ENCODE measurements around the gene TUT1.
A peak's percentile ranks its signal among the peaks of the same experiment; 100 is the strongest.
"Not testable (repeated sequence)": the region's sequence is repeated elsewhere in the genome, so short reads cannot be mapped to it uniquely, and the experiment has no call there.

TUT1 gene

DNA sequence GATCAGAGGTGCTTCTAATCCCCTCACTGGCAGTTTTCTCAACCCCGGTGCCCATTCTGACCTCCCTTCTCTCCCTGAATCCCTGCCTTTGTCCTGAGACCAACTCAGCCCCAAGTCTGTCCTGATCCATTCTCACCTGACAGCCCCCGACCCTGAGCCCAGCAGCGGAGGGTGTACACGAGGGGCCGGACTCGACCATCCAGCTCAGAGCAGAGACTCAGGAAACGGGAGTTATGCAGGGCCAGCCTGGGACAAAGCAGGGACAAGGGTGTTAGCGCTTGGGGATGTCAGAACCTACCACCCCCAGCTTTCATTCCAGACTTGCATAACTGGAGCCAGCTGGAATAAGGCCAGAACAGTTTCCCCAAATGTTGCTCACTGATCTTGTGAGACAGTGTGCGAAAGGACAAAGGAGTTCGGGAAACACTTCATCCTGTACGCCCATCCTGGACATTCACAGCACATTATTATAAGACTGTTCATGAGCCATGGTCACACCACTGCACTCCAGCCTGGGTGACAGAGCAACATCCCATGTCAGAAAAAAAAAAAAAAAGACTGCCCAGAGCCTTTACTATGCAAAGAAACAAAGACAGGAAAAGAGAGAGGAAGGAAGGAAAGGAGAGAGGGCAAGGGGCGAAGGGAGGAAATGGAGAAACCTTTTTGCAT, 14.1 kb downstream of the TUT1 start:
- no peak for DNase-seq

DNA sequence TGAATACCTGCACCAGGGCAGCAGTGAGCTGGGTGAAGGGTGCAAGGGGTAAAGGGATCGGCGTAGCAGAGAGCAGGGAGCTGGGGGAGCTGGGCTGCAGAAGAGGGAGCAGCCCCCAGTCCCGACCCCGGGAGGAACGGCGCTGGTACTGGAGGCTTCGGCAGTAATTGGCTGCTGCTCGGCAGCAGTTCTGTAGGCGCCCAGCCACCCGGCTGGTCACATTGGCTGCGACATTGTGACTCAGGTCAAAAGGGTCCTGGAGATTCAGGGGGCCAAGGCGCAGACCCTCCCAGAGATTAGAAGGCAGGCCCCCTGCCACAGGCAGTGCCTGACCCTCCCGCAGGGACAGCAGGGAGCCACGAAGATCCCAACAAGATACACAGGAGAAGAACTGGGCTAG, 15.5 kb downstream of the TUT1 start:
- no peak for DNase-seq

DNA sequence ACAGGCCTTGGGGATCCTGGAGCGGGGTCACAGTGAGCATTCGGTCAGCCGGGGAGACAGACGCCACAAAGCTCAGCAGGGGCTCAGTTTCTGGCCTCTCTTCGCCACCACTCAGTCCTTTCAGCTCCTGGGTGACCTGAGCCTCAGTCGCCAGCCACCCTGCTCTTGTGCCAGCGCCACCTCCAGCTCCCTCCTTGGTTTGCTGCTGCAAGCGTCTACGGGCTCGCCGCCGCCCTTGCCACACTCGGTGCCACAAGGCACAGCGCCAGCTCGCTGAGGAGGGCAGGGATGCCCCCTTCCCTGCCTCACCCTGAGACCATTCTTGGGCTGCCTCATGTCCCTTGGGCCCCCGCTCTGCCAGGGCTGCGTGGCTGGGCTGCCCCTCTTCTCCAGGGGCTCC, 16.2 kb downstream of the TUT1 start:
- no peak for DNase-seq

DNA sequence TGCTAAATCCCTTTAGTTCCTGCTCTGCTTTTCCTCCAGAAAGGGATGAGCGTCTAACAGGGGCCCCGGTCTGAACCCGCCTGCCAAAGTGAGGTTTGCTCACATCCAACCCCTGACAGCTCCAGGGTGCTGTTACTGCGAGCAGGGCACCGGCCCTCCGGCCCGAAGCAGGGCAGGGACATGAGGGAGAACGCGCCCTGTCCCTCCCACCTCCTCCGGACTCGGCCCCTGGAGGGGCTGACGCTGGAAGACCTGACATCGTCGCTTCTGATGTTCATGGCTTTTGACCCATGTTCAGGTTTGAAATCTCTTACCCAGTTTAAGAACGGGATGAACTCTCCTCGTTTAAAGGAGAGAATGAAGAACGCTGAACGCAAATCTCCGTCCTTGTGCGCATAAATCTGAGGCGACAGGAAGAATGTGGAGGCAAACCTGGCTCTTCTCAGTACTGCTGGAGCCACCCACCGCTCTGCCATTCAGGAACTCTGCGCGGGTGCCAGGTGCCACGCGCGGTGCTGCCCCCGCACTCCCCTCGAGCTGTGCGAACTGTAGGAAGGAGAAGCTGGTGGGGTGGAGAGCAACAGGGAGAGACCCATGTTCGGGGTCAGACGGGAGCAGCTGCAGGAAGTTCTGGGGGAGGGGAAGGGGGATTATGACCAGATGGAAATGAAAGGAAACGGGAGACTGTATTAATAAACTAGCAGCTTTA, 16.8 kb downstream of the TUT1 start:
- DNase-seq: no peak

DNA sequence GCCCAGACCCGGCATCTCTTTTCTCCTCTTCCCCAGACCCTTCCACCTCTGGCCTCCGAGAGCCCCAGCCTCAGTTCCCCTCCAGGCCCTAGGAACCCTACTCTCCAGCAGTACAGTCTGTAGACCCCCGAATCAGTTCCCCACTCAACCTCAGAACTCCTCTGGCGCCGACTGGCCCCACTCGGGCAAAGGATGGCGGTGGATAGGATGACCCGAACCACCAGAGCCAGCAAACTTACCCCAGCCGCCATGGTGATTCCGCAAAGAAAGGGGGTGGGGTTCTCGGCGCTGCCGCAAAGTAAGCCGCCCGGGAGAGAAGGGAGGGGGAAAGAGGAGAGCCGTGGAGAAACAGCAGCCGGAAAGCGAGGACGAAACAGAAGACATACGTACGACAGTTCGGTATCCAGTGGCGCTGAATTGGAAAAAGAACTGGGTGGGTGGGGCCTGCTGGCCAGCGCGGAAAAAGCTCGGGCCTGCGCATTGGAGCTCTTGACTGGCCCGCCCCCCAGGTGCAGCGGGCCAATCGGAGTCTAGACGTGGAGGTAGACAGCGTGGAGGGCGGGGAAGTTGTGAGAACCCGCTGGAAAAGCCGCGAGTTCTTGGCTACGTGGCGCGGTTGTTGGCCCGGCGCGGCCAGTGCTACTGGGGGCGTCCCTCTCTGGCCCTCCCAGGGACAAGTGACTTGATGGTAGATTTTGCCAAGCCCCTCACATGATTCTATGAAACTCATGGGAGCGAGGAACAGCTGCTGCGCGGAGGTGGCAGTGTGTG, 17.5 kb downstream of the TUT1 start, which contains the start of gene EEF1G:
TSS of gene EEF1G (minus strand) at position 300 of the 771 bp plus-strand sequence. CDS start at position 251, 49 bp downstream.
- peak; percentile 93 for DNase-seq

DNA sequence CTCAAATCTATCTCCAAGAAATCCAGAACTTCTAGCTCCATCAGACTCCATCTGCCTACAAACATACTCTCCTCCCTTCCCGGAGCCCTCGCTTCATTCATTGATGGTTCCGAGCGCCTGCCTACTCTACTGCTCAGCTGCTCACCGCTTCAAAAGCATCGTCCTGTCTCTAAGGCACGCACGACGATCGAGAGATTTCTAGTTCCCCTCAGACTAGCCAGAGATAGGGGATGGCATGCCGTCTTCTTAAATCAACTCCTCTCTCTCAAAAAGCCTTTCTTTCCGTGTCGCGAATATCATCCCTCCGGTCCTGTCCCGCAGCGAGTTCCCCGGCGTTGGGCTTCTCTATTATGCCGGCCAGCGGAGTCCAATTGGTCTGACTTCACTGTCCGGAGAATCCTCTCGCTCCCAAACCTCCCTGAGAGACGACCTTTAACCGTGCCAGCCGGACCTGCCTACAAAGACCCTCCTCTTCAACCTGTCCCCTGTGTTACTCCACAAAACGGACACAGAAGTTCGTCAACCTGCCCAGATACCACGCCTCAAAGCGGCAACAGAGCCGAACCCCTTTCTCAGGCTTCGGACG, 18.2 kb downstream of the TUT1 start:
- no peak for DNase-seq

DNA sequence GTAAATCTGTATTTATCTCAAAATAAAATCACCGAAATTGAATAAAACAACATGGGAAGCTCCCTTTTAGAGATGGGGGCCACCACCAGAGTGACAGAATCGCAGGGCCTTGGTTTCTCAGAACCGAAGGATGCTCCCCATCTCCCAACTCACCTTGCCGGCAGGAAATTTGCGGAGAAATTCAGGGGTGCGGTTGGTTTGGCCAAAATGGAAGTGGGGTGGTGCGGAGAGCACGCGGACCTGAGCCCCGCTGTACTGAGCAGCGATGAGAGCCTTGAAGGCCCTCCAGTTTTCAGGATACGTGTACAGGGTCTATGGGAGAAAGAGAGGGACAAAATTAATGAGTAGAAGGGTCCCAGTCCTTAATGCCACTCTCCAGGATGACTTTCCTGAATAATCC, 18.9 kb downstream of the TUT1 start:
- DNase-seq: no peak

DNA sequence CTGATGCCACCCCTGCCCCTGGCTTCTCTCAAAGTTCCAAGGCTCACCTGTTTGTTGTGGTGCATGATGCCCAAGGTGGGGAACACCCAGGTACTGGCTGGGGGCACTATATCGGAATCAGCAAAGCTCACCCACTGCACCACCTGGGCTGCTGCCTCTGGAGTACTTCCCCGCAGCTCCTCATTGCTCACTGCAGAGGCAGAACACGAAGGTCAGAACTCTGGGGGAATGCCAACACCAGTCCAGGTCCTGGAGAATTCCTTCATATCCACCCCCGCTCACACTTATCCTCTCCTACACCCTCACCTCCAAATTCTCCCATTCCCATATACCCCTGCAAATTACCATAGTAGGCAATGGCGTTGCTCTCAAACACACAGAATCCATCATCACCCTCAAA, 19.8 kb downstream of the TUT1 start:
- DNase-seq: not testable (repeated sequence)

DNA sequence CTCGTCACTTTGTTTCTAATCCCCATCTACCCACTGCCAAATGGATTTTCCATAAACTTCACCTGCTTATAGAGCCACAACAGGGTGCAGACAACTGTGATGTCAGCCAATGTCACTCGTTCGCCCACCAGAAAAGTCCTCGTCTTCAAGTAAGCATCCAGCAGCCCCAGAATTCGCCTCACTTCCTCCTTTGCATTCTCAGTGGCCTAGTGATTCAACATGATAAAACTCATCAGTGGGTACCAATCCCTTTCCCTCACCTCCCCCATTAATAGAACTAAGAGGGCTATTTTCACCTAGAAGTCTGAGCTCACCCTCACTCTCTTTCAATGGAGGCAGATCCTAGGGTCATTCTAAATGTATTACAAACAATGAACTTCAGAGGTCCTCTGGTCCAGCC, 20.4 kb downstream of the TUT1 start:
- not testable (repeated sequence) for DNase-seq

DNA sequence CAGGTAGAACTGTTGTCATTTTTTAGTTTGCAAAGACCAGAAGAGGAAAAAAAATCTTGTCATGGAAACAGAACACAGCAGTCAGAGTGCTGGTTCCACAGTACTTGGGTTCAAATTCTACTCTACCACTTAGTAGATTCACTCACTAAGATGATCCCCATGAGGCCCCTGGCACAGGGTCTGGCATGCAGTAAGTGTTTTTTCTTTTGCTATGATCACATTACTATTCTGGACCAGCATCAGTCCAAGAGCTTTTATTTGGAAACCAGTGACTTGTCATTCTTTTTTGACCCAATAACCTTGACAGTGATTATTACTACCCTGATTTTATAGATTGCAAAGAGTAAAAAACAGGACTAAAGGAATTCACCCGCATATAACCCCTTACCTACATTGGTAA, 21.7 kb downstream of the TUT1 start:
- DNase-seq: no peak

DNA sequence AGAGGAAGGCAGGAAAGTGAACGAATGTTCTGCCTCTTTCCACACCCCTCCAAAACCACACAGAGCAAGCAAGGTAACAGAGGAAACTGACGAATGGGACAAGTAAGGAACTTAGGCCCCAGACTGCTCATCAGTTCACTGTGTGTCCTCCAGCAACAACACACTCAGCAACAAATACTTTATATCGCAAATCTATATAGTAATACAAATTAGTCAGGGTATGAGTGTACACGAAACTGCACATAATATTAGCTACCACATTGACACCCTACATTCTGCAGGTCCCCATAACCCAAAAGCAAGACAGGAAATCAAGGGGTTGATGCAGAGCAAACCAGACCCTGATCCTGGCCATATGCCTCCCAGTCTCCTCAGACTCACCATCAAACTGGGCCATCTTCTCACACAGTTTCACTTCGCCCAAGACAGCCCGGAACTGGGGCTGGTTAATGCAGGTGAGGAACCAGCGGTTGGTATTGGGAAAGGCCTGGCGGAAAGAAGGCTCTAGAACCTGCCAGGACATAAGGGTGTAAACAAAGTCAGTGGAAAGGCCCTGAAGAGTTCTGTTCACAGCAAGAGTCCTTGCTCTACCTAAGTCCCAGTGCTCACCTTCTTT, 24.2 kb downstream of the TUT1 start:
- DNase-seq: no peak

DNA sequence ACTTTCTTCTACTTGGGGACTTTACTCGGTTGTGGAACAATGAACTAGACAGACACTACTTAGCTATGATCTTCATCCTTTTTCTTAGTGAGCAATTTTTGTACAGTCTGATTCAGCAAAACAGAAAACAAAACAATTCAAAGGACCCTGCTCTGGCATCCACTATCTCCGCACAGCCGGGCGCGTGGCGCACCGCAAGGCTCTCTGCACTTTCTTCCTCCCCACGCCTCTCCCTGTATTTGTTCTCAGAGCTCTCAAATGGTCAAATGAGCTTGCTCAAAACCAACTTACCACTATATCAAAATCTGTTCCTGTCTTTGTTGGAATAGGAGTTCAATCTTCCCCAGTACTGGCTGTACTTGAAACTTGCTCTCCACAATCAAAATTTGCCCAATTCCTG, 25.1 kb downstream of the TUT1 start:
- no peak for DNase-seq

DNA sequence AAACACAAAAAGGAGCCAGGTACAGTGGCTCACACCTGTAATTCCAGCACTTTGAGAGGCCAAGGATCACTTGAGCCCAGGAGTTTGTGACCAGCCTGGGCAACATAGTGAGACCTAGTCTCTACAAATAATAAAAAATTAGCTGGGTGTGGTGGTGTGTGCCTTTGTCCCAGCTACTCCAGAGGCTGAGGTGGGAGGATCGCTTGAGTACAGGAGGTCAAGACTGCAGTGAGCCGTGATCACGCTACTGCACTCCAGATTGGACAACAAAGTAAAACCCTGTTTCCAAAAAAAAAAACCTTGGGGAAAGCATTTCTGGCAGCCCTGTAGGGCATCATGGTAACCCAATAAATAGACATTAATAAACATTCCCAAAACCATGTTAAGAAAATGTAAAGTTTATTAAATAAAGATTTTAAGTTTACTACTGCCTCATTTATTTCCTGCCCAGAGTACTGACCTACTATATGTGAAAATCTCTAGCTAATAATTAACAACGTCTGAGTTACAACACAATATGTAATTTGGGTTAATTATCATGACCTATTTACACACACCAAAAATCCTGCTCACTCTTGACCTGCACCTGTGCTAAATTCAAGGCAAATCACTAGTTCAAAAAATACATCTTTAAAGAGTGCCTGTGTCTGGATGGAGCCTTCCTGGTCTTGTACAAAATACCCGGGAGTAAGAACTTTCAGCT, 26.1 kb downstream of the TUT1 start:
- no peak for DNase-seq

DNA sequence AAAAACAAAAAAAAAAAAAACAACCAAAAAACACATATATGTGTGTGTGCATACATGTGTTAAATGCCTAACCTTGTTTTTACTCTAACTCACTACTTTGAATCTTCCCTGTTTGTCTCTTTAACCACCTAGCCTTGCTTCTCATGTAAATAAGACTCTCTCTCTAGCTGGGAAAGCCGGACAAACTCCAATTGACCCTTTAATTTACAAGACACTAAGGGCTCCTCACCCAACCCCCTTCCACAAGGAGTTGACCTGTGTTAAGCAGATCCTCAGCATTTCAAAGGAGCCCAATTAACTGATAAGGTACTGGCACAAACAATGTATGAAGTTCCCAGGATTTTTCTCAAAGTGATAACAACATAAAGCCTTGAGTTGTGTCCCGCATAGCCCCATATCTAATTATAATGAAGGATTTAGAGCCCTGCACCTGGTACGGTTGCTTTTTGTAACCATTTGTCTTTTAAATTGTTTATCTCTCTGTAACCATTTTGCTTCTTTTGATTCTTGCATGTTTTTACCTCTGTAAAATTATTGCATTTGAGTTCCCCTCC, 29.6 kb downstream of the TUT1 start:
- not testable (repeated sequence) for DNase-seq

DNA sequence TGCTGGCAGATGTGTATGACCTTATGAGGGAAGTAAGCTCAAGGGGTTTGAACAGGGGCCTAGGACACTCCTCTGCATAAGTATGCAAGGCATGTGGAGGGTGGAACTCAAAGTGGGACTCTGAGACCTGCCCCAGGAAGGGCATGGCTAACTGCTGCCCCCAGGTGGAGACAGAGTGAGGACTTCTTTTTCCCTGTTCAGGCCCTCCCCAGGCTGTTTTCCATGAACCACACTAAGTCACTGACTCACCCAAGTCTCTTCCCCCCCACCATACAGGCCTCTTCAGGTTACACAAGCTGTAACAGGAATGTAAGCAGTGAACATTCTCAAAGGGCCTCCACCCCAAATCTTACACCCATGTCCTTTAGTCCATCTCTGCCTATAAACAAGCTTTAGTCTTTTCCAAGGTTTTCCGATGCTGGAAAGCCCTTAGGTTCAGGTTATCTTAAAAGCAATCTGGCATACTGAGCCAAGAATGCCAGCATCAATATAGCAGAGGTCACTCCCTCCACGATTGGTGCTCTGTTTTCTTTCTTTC, 30.7 kb downstream of the TUT1 start:
- DNase-seq: peak; percentile 80

DNA sequence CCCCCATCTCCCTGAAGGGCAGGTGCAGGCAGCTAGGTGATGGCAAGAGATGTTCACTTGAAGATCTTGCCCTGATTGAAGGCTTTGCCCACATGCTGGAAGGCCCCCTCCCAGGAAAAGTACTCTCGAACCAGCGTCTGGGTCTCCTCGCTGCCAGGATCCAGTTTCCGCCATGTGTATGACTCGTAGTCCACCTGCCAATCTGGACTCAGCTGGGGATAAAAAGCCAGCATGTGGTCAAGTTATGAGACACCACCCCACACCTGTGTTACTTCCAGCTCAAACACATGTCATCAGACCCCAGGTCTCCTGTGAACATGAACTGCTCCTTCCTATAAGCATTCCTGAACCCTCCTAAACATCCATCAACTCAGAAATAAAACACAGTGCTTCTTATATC, 31.7 kb downstream of the TUT1 start:
- DNase-seq: not testable (repeated sequence)

DNA sequence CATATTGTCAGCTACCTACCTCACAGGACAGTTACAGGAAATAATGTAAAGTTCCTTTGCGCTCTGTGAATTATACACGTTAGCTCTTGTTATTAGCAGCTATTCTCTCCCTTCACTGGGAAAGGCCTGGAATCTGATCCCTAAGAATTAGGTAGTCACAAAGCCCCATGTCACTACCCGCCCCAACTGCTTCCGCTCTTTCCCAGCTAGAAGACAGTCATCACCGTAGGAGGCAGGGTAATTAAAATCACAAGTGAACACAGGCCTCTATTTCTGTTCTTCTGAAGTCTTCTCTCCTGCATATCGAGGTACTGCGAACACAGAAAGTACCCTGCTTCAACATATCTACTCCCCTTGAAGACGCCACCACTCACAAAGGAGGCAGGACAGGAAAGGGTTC, 32.1 kb downstream of the TUT1 start:
- DNase-seq: no peak

DNA sequence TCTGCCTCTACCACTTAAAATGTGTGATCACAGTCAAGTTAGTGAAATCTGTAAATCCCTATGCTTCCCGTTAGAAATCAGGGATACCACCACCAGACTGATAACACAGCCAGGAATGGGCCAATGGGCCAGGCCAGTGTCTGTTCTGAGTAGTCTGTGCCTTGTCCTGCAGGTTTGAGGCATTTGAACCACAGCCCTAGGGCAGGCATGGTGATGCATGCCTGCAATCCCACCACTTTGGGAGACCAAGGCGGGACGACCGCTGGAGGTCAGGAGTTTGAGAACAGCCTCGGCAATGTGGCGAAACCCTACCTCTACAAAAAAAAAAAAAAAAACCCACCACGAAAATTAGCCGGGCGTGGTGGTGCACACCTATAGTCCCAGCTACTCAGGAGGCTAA, 32.7 kb downstream of the TUT1 start:
- no peak for DNase-seq

DNA sequence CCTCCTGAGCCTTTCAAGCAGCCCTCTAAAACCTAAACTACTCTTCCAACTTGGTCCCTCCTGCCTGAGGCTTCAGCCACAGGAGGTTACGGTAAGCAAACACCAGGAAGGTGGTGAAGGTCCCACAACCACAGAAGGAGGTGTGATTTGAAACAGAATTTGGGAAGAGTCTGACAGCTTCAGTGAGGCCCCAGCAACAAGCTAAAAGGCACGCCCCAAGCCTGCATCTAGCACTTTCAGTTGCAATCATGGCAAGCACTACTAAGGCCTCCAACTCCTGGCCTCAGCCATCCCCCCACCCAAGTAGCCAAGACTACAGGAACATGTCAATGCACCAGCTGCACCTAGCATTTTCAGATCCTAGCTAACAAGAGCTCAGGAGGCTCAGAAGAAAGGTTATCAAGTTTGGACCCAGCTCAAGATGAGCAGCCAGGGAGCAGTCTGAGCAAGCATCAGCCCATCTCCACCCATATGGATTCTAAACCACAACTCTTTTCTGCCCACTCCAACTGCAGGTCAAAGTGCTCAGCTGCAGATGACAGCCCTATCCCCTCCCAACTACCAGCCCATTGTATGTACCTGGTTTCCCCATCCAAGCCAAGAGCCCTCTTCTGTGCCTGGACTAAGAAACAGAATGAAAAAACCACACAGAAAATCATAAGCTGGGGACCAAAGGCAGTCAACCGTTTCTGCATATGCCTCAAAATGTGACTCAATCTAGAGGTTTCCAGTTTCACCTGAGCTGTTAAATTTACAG, 34.3 kb downstream of the TUT1 start:
- DNase-seq: no peak

DNA sequence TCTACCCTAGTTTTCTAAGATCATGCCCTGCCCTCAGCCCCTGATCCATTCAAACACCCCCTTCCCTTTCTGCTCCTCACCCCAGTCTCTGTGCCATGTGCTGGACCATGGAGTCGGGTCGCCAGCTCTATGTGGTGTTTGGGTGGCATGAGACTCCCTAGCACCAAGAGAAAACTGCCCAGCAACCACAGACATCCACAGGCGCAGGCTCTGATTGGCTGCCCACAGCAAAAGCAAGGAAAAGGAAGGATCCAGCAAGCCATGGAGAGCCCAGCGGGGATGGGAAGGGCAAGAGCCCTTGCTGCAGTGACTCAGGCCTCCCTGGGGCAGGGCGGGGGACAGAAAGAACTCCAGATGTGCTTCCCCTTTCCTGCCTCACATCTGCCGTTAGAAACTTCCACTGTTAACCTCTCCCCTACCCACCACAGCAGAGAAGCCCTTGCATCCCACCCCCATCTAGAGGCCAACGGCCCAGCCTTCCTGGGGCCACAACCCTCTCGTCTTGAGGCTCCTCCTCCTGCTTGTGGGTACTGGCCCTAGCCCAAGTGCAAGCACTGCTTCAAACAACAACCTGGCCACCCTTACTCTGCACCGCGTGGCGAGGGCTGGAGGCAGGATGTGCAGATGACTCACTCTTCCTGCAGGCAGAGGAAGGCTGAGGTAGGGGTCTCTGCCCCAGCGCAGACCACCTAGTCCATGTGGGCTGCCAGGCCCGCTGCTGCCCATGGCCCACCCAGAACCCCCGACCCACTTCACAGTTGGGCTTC, 35.0 kb downstream of the TUT1 start:
- peak; percentile 92 for DNase-seq

Measured in 8988T (cell line).